OCI-LY7 (cell line): ENCODE data around the gene MOGAT1.

Experiments
- CTCF ChIP-seq: fragments of 200-600 bp; sonication (generic); conservative IDR thresholded peaks from 2 replicates; pipeline ENCODE4 v1.5.1; 2014; ENCODE audit warnings: mild to moderate bottlenecking, antibody characterized with exemption, low read length, moderate library complexity, mixed read lengths
- EZH2phosphoT487 ChIP-seq: fragments of 200-600 bp; sonication (generic); IDR thresholded peaks from 2 replicates; pipeline ENCODE4 v1.6.1; 2018; ENCODE audit warnings: low read depth, borderline replicate concordance, mild to moderate bottlenecking, mixed run types, antibody characterized with exemption, low read length, moderate library complexity, mixed read lengths

- TF ChIP-seq CTCF (peak; percentile 100), EZH2phosphoT487 (no peak)
Observed at GRCh38 chr2:222690564-222691200, 19.2 kb downstream of the MOGAT1 start.
